MV-4-11 (cell line): Measurements from ENCODE around the gene ZDHHC3.
"Not testable (repeated sequence)": the region's sequence is repeated elsewhere in the genome, so short reads cannot be mapped to it uniquely, and the experiment has no call there.

Experiments
- DNase-seq: peaks from one replicate; lab custom pipeline; 2025; lab: John Stamatoyannopoulos, UW

ZDHHC3 gene

DNA sequence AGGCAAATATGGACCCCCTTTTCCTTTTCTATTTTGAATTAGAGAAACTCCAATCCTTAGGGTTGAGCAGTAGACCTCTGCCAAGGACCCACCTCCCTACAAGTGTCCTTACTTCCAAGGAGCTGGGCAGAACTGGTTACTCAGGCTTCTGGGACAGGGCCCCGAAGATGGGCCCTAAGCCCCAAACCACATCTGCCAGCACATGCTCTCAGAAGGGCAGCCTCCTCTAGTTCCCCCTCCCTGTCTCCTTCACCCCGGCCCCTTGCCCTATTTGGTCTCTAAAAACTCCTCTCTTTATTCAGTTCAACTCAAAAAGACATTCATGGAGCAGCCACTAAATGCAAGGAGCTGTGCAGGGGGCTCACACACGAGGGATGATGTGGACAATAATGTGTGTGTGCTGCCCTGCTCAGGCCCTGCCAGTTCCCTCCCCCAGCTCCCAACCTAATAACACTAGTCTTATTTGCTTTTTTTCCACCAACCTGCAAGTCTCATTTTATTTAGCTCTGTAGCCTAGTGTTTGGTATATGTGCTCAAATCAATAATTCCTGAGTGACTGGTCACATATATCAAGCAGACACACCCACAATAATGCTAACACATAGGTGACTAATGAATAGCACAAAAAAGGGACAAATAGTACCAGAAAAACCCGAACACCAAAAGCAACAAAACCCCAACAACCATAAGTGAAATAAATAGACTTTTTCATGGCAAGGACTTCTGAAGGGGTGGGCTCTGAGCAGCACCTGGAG is 12.2 kb downstream of the ZDHHC3 start:
- peak; percentile 44 for DNase-seq

DNA sequence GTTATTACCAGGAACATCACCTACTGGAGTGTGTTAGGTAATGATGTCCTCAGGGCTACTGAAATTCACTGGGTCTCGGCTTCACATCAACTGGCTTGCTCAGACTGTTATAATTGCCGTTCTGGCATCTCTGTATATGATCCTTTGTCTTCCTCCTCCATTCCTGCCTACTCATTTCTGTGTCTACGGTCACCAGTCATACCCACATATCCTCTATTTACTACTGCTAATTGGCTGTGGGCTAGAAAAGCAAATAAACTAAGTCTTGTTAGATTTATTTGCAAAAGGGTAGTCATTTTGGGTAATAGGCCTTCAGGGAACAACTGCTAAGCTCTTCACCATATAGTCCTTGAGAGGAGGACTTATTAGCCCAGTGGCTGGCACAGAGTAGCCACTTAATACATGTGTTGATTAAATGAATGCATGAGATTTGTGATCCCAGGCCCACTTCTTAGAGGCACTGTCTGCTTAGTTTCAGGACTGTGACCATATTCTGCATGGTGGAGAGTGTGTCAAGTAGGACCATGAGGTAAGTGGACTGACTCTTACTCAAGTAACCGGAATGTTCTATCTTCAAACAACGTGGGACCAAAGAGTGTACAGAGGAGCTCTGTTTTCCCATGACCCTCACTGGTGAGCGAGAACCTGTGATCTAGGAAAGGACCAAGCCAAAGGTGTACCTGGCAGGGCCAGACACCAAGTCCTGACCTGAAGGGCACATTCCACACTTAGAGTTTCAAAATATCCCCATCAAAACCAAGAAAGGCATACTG is 13.2 kb downstream of the ZDHHC3 start:
- no peak for DNase-seq

- DNase-seq, result no peak
Measured at GRCh38 chr3:44961888-44962287, 14.1 kb downstream of the ZDHHC3 start.

DNA sequence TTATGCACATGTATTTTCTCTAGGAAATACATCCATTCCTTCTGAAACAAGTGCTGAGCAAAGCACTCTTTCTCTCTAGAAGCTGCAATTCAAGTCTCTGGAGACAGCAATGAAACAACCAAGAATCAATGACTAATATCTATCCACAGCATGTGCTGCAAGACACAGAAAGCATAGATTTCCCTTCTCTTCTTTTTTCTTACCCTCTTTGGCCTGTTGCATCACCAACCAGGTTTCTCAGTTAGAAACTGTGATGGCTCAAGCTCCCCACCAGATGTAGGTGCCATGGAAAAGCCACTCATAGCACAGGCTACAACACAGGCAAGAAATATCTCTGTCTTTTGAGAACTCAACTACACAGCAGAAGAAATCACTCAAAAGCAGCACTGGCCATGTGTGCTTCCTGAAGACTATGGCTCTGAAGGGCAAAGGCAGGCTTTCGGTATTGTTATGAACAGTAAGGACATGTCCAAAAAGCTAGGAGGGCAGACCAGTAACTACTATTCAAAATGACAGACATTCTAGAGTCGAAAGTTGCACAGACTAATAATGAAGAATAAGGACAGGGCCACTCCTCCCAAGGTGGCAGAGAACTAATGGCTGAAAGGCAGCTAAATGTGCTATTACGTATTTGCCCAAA is 15.5 kb downstream of the ZDHHC3 start:
- DNase-seq, result peak; percentile 68

DNA sequence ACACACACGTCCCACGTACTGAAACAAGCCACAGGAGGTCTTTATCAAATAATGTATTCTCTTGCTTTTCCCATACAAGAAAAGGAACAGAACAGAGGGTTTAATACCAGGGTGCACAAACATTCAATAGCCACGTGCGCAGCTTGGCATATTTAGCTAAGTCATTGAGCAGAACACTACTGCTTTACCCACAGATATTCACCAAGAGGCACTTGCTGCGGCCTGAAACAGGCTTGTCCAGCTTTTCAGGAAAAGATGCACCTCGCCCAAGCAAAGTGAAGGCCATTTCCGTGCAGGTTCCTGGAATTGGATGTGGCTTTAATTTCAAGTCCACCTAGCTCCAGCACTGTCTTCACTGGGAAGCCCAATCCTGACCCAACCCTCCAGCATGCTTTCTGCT is 17.6 kb downstream of the ZDHHC3 start:
- no peak for DNase-seq

DNA sequence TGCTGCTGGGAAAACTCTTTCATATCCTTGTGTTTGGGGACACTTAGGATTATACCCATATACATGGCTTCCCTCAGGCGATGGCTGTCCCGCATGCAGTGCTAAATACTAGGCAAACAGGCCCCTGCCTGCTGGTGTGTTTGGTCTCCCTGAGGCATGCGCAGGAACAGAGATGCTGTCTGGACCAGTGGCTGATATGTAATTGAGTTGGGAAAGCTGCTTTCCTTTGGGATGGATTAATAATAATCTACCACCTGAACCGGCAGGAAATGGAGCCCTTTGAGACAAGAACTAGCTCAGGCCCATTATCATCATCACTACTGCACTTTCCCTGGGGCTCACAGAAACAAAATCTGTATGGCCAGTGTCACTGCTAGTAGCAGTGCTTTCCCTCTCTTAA is 18.0 kb downstream of the ZDHHC3 start:
- DNase-seq, result no peak

DNA sequence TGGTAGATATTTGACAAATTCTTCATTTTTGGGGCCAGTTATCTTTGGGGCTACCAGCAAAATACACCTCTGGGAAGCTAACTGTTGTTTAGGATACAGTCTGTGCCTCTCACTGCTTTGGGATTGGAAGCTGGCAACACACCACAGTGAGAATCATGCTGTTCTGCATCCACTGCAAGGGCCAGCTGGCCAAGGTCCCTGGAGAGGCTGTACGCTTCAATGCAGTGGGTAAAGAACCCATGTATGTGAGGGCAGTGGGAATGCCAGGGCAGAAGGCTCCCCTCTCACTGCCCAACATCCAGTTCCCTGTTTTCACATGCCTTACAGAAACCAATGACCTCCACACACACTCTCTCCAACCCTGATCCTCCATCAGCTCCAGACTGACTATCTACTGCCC is 20.1 kb downstream of the ZDHHC3 start:
- DNase-seq, result no peak

DNA sequence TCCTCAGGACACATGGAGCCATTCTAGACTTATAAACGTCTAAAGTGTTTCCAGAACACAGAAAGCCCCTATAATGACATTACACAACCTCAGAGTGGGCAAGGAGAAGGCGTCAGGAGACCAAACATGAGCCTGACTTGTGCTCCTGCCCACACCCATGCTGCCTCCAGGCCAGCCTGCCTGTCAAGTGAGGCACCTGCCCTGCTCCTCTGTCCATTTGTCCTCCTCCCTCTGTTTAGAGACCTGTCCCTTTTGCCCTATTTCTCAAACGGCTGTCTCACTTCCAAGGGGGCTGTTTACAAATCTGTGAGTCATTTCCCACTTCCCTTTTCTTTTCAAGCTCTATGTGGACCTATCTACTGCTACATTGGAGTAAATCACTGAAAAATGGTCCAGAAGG is 21.0 kb downstream of the ZDHHC3 start:
- DNase-seq, result peak; percentile 86

GRCh38 chr3:44954304-44954703 is 21.7 kb downstream of the ZDHHC3 start:
- peak; percentile 17 for DNase-seq

DNA sequence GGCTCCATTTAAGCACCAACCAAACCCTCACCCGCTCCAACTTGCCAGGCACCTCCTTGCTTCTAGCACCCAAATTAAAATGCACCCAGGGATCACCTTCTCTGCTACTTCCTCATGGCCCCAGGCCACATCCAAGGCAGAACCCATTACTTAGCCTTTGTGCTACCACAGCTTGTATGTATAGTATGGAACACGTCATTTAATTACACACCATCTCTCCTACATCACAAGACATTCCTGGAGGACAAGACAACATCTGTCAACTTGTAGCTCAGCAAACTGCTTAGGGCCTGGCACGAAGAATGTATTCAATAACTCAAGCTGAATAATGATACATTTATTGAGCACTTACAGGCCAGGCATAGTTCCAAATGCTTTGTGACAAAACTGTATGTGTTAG is 23.3 kb downstream of the ZDHHC3 start:
- DNase-seq, result no peak

DNA sequence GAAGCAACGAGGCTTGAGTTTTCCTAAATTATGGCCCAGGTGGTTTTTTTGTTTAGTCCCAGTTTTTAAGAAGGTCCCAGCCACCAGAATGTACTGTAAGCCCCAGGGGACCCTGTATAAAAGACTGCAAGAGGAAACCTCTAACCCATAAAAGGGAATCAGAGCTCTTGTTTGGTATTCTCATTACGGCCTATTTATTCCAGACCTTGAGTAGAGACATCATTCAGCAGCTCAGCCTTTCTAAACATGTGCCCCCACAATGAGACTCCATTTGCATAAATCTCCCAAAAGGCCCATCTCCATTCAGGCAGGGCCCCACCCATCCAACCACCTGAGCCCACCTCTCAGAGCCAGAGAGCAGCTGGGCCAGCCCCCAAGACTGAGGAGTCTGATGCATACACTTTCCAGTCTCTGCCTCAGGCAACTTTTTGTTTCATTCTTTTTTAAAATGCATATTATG is 25.7 kb downstream of the ZDHHC3 start:
- DNase-seq, result no peak

GRCh38 chr3:44949770-44950169 is 26.2 kb downstream of the ZDHHC3 start:
- DNase-seq, result not testable (repeated sequence)

DNA sequence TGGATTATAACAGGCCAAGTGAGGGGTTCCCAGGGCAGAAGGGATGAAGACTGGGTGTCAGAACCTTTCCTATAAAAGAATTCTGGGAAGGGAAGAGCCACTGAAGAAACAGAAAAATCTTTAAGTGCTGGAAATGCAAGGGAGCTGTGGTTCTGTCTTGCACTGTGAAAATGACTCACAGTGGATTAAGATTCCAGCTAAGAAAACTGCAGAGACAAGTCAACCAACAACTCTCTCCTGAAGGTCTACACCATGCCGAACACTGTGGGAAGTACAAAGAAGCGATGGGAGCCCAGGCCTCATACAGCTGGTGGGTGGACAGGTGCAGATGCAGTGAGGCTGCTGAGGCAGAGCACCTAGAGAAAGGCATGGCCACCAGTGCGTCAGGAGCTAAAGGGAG is 27.7 kb downstream of the ZDHHC3 start:
- DNase-seq, result no peak

- no peak for DNase-seq
Measured at GRCh38 chr3:44942202-44942921, 33.6 kb downstream of the ZDHHC3 start.

DNA sequence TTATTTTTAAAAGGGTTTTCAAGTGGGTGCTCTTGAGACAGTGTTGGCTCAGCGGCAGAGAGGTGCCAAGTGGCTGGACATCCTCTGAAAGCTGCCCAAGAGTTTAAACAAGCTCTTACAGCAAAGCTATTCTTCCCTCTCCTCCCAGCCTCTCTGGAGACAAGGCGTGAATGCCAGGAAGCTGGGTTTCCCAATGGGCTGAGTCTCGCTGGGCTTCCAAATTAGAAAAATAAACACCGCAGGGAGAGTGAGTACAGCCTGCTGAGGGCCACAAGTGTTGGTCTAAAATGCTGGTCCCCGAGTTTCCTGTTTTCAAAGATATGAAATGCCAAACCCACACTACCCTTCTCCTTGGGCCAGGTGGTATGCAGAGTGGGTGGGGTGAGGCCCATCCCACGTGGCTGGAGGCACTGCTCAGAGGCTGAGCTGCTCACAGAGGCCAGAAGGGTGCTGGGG is 36.4 kb downstream of the ZDHHC3 start:
- DNase-seq, result no peak

- no peak for DNase-seq
Measured at GRCh38 chr3:44932986-44933944, 42.7 kb downstream of the ZDHHC3 start.

GRCh38 chr3:44932271-44932670 is 43.7 kb downstream of the ZDHHC3 start:
- DNase-seq, result no peak

GRCh38 chr3:44931791-44932190 is 44.2 kb downstream of the ZDHHC3 start:
- no peak for DNase-seq

DNA sequence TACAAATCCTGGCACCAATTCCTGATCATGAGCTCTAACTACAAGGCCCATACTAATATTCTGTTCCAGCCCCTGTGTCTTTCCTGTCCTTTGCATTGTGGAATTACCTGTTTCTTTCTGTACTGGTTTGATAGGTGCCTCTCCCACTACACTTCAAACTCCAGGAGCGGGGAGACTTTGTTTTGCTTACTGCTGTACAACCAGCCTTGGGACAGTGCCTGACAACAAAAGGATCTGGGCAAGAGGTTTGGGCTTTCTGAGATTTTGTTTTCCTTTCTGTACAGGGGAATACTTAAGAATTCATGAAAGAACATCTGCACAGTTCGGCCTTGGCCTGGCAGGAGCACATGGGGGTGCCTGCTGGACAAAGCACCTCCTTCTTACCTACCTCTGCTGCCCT is 45.1 kb downstream of the ZDHHC3 start:
- no peak for DNase-seq

- DNase-seq, result no peak
Measured at GRCh38 chr3:44929782-44930181, 46.2 kb downstream of the ZDHHC3 start.

- no peak for DNase-seq
Measured at GRCh38 chr3:44927371-44927770, 48.6 kb downstream of the ZDHHC3 start.
